GM12873 (cell line): Measurements from ENCODE around the gene VWA3B.

Experiments
- CTCF ChIP-seq: IDR thresholded peaks from 2 replicates; pipeline ENCODE4 v1.5.1; 2012; ENCODE audit warnings: low read depth, mild to moderate bottlenecking, moderate library complexity, low read length, control low read depth; ENCODE audit not compliant: insufficient read depth; ENCODE audit errors: missing control alignments

The VWA3B gene, protein sequence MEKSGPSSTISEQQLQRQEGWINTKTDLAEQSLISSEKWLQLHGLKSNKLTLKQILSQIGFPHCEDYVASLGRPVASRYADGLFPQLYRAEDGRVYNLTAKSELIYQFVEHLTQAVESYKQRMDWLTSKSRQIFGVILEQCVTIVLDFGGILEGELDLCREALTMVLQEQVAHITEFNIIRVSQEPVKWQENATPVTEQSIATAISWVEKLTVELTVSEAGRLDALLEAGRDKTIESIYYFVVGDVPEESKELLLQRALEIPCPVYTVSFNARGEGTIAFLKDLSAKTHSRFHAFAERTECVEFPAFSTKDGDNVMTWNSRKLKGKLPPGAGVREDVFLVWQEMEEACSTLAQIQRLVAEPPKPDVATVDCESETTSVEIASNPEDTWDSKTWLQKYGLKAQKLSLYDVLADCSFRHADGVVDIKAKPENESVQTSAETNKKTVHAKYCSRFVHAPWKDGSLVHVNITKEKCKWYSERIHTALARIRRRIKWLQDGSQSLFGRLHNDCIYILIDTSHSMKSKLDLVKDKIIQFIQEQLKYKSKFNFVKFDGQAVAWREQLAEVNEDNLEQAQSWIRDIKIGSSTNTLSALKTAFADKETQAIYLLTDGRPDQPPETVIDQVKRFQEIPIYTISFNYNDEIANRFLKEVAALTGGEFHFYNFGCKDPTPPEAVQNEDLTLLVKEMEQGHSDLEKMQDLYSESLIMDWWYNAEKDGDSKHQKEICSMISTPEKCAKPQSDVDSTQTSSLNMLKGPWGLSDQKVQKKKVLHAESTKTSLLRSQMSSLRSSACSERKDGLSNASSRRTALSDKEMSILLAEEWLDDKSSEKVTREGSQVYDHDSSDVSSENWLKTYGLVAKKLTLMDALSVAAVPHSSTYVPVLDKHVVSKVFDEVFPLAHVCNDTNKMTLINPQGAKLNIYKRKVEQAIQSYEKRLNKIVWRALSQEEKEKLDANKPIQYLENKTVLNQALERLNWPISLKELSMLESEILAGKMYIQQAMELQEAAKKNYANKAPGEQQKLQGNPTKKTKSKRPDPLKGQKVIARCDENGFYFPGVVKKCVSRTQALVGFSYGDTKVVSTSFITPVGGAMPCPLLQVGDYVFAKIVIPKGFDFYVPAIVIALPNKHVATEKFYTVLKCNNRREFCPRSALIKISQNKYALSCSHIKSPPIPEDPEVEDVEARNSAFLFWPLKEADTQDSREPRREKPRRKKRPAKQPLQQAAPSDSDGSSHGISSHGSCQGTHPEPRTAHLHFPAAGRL (N-terminal part only)

DNA sequence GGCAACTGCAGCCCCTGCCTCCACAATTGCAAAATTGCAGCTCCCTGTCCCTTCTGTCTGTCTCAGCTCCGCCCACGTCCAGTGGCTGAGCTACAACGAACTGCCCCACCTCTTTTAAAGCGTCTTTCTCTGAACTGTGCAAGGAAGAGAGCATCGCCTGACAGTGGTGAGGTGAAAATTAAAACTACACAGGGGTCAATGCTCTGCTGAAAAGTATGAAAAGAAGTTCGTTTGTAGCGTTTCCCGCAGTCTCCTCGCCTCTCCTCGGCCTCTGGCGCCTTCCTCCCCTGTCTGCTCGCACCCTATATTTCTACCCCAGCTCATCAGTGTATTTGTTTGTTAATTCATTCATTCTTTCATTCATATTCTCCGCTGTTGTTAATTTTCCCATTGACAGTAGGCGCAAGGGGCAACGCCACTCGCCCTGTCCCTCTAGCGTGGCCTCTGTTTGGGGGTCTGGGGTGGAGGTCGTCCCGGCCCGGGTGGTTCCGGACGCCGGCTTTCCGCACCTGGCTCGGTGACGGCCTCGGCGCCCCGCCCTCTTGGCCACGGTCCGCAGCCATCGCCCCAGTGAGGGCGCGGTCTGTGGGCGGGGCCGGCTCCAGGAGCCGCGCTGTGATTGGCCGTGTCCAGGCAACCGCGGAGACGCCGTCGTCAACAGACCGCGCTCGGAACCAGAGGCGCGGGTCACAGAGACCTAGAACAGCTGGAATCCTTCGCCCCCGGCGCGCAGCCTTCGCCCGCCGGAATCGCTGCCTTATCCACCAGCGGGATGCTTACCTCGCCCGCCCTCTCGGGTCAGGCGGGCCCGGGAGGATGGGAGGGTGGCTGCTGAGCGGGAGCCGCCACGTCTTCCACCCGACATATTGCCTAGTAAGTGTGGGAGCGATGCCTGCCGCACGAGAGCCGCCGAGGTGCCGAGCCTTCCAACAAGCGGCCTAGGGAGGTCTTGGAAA is at the start of gene VWA3B:
Gene VWA3B, plus strand, starts transcription at position 677 of the 956 bp plus-strand sequence. CDS start 5,926 bp downstream, outside the sequence.
- peak; percentile 4 for TF ChIP-seq CTCF

DNA sequence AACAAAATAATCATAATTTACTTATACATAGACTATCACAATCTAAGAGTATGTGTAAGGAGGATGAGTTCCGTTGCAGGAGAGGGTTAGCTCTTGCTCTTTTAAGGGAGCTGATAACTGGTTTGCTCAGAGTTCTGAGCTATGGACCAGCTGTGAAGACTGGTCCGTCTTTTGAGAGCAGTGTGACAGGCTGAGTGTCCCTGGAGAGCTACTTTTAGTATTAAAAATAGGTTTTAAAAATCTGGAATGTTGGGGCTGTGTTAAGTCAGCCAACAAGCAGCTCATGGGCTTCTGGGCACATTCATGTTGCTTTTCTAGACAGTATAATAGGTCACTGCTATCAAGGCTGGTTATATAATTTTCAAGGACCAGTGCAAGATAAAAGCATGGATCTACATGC is 49.8 kb upstream of the VWA3B start:
- no peak for TF ChIP-seq CTCF

GRCh38 chr2:98037666-98038336 is 49.2 kb upstream of the VWA3B start:
- no peak for TF ChIP-seq CTCF

GRCh38 chr2:98039085-98039756 is 47.7 kb upstream of the VWA3B start:
- no peak for TF ChIP-seq CTCF

- no peak for TF ChIP-seq CTCF
Measured at GRCh38 chr2:98040331-98040939, 46.5 kb upstream of the VWA3B start.
